ENCODE results near the gene BATF2. TPM values are rescaled to one million over a fixed set of nuclear protein-coding genes. Genes with fewer than 3 reads are reported as not detected.
A peak's percentile ranks its signal among the peaks of the same experiment; 100 is the strongest.
"Not testable (repeated sequence)": the region's sequence is repeated elsewhere in the genome, so short reads cannot be mapped to it uniquely, and the experiment has no call there.

The BATF2 gene
- polyA plus RNA-seq, 2 of the 4 experiments (the other 2 are of a cell fraction) = 0.21 to 0.67 TPM

DNA sequence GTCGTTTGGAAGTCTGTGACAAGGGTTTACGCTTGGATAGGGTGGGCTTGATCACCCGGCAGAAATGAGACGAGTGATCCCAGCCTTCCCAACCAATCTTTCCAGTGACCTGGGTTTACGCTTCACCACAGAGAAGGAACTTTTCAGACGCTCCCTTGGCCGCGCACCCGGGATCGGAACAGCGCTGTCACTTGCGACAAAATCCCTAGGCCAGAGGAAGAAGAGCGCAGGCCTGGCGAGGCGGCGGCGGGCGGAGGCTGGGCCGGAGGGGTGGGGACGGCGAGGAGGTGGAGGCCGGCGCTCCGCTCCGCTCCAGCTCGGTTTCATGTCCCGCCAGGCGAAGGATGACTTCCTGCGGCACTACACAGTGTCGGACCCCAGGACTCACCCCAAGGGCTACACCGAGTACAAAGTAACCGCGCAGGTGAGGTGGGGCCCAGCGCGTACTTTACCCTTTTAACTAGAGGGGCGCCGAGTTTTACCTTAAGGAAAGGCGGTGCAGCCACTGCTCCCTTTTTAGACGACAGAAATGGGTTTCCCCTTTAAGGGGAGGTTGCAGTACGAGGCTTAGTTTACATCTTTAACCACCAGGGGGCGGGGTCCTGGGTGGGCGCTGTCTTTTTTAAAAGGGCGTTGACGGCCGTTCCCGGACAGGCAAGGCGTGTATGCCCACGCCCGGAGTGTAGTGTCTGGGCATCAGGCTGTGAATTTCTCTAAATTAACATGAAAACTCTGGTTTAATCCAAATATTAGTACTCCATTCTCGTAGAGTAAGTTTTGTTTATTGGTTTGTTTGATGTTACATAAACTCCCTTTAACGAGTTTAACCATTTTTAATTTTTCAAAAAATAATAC is 30.7 kb upstream of the BATF2 start, which contains the start of gene SNX15 (continued):
- TF ChIP-seq, protein P1, sequence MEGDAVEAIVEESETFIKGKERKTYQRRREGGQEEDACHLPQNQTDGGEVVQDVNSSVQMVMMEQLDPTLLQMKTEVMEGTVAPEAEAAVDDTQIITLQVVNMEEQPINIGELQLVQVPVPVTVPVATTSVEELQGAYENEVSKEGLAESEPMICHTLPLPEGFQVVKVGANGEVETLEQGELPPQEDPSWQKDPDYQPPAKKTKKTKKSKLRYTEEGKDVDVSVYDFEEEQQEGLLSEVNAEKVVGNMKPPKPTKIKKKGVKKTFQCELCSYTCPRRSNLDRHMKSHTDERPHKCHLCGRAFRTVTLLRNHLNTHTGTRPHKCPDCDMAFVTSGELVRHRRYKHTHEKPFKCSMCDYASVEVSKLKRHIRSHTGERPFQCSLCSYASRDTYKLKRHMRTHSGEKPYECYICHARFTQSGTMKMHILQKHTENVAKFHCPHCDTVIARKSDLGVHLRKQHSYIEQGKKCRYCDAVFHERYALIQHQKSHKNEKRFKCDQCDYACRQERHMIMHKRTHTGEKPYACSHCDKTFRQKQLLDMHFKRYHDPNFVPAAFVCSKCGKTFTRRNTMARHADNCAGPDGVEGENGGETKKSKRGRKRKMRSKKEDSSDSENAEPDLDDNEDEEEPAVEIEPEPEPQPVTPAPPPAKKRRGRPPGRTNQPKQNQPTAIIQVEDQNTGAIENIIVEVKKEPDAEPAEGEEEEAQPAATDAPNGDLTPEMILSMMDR (IDR thresholded peaks at IDR 0.05) = peak; percentile 52
- no peak; the same call in 1 of the 2 replicates for TF ChIP-seq E2F6 (IDR thresholded peaks at IDR 0.05; ENCODE audit: borderline replicate concordance, low read depth)
- peak; percentile 37; the same call in 1 of the 2 replicates for TF ChIP-seq RNF2 (IDR thresholded peaks at IDR 0.05; ENCODE audit: borderline replicate concordance, low read depth)
- TF ChIP-seq RAD21 (conservative IDR thresholded peaks at IDR 0.05 in 1 of 2, IDR thresholded peaks at IDR 0.05 in 1 of 2) = peak; percentile 26 to 44; a peak in 3 of 5 replicates
- no peak for TF ChIP-seq BHLHE40 (IDR thresholded peaks at IDR 0.05; ENCODE audit: low read depth, low read length)

GRCh38 chr11:65026810-65027209 is 30.0 kb upstream of the BATF2 start:
- CTCF ChIA-PET = interaction anchor here (0.5 to 7.3 kb wide), 19 partner anchors 12 to 281 kb away, joined by 3 to 97 read pairs (median 3); partner anchors contain the start of genes ARL2, NAALADL1 and SAC3D1
- peak overlapping the region; percentile 86 for H3K4me2 ChIP-seq
- H3K9me3 ChIP-seq = no peaks in the 10 kb centered on the region
- WGBS (ENCODE audit: missing lambda C conversion rate) = 50% methylated on average over 10 of the region's 10 CpGs
- H3K4me1 ChIP-seq = peaks cover 9% of the 10 kb centered on the region
- H3K27ac ChIP-seq = peak overlapping the region; percentile 89 to 94
- DNase-seq (ENCODE audit: low read depth in 1 of 2, low spot score in 1 of 2) (no peak), FAIRE-seq (no peak), ATAC-seq (peak; percentile 50 to 54)
- TF ChIP-seq SREBF2 (IDR thresholded peaks at IDR 0.05) (no peak), MYC (IDR thresholded peaks at IDR 0.05; ENCODE audit: borderline replicate concordance, low read length) (0 out of 2 replicates have a peak, but pooled peaks have one; percentile 25), PBX3 (IDR thresholded peaks at IDR 0.05) (no peak), FOSL2 (IDR thresholded peaks at IDR 0.05) (no peak), FOSL2 (CRISPR knock-in tag; IDR thresholded peaks at IDR 0.05) (0 out of 2 replicates have a peak, but pooled peaks have one; percentile 22), KDM1A (IDR thresholded peaks at IDR 0.05; ENCODE audit: low read depth) (peak; percentile 77)
- TF ChIP-seq, protein P2, sequence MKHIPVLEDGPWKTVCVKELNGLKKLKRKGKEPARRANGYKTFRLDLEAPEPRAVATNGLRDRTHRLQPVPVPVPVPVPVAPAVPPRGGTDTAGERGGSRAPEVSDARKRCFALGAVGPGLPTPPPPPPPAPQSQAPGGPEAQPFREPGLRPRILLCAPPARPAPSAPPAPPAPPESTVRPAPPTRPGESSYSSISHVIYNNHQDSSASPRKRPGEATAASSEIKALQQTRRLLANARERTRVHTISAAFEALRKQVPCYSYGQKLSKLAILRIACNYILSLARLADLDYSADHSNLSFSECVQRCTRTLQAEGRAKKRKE (CRISPR knock-in tag; IDR thresholded peaks at IDR 0.05; ENCODE audit: low read depth) = no peak
- peak overlapping the region; percentile 52 for H3K4me3 ChIP-seq
- POLR2A ChIA-PET = interaction anchor here (0.6 to 0.7 kb wide), 2 partner anchors 14 to 90 kb away, joined by 4 read pairs; partner anchors contain the start of genes SAC3D1 and ZNHIT2

DNA sequence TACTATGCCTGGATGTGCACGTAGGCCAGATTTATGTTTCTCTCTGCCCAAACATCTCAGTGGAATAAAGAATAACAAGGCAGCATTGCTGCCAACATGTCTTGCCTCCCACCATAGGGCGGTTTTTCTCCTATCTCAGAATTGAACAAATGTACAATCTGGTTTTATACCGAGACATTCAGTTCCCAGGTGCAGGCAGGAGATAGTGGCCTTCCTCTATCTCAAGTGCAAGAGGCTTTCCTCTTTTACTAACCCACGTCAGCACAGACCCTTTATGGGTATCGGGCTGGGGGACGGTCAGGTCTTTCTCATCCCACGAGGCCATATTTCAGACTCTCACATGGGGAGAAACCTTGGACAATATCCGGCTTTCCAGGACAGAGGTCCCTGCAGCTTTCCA is 26.7 kb upstream of the BATF2 start:
- not testable (repeated sequence) for H3K4me3 ChIP-seq; H3K4me2 ChIP-seq; H3K27ac ChIP-seq; H3K9me3 ChIP-seq; H3K4me1 ChIP-seq; ATAC-seq; DNase-seq (ENCODE audit: low read depth in 1 of 2, low spot score in 1 of 2); FAIRE-seq
- 77% methylated on average over 8 of the region's 8 CpGs for WGBS (ENCODE audit: missing lambda C conversion rate)
- CTCF ChIA-PET = interaction anchor here (7.3 kb wide), 1 partner anchor 9 kb away, joined by 97 read pairs; the partner anchor contains the start of gene ARL2
- POLR2A ChIA-PET = interaction anchor here (0.6 kb wide), 1 partner anchor 13 kb away, joined by 8 read pairs; no protein-coding TSS in a partner anchor

- Histone ChIP-seq H3K9me3 (no peaks in the 10 kb centered on the region), H3K4me3 (no peak overlapping the region), H3K4me2 (no peak overlapping the region), H3K27ac (no peak overlapping the region), H3K4me1 (peaks cover 5% of the 10 kb centered on the region; the same call in 2 of the 3 replicates)
- 95% methylated on average over 10 of the region's 11 CpGs for WGBS (ENCODE audit: missing lambda C conversion rate)
- ATAC-seq = no peak
- DNase-seq (ENCODE audit: low read depth in 1 of 2, low spot score in 1 of 2) = no peak
- CTCF ChIA-PET = interaction anchor here (0.9 to 1.1 kb wide), 3 partner anchors 10 to 234 kb away, joined by 3 to 4 read pairs (median 3); no protein-coding TSS in a partner anchor
- no peak for FAIRE-seq
- POLR2A ChIA-PET = no interaction called here
- TF ChIP-seq JUNB (IDR thresholded peaks at IDR 0.05) (no peak), GATA3 (IDR thresholded peaks at IDR 0.05; ENCODE audit: borderline replicate concordance) (no peak), HOXA7 (CRISPR knock-in tag; IDR thresholded peaks at IDR 0.05) (no peak), REST (IDR thresholded peaks at IDR 0.05) (no peak), KDM1A (IDR thresholded peaks at IDR 0.05; ENCODE audit: low read depth) (no peak), PHF8 (IDR thresholded peaks at IDR 0.05; ENCODE audit: borderline replicate concordance, low read depth) (no peak), ESRRA (IDR thresholded peaks at IDR 0.05; ENCODE audit: borderline replicate concordance, low read length) (no peak), ZC3H11A (IDR thresholded peaks at IDR 0.05) (no peak), MYC (IDR thresholded peaks at IDR 0.05; ENCODE audit: borderline replicate concordance, low read length) (no peak)
- TF ChIP-seq, protein P3, sequence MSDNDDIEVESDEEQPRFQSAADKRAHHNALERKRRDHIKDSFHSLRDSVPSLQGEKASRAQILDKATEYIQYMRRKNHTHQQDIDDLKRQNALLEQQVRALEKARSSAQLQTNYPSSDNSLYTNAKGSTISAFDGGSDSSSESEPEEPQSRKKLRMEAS (IDR thresholded peaks at IDR 0.05) = no peak
Measured at GRCh38 chr11:65021509-65021908, 24.7 kb upstream of the BATF2 start.

All from A549 (cell line).